Left lobe of liver (tissue), 2 donors: Measurements from ENCODE around the gene EPN2. TPM values are rescaled to one million over a fixed set of nuclear protein-coding genes. Genes with fewer than 3 reads are reported as not detected.

Experiments
- ATAC-seq: fragments of 200-7000 bp; cut with Tn5 transposase; one replicate; pipeline ENCODE4 v1.9.1; 2020; ENCODE audit warnings: mild to moderate bottlenecking, moderate library complexity
- DNase-seq: peaks from one replicate; pipeline ENCODE4 v3.0.0-alpha.2; 2020; ENCODE audit warnings: low spot score
- total RNA-seq: library from RNA; stranded (reverse); gene quantifications from one replicate; pipeline ENCODE4 v1.2.1, GENCODE V29; 2021
- donor health status: DM: no; HTN: no; CAD: no; lungs with moderate emphysema.
- donor health status: DM: no; HTN: yes; CAD: no.

EPN2 gene
- total RNA-seq, 1 donor from 2014 or later = 13.1 TPM

GRCh38 chr17:19376811-19377210 is 139.6 kb downstream of the EPN2 start:
- ATAC-seq (no peak), DNase-seq (no peak)

GRCh38 chr17:19377602-19378415 is 140.6 kb downstream of the EPN2 start:
- ATAC-seq (peak; percentile 91), DNase-seq (peak; percentile 99)

GRCh38 chr17:19378416-19379360 is 141.5 kb downstream of the EPN2 start, which contains the start of gene MAPK7:
MAPK7 (plus strand) TSS chr17:19378498; CDS start chr17:19378901, 403 bp downstream.
- ATAC-seq (no peak), DNase-seq (peak; percentile 53)

- ATAC-seq (no peak), DNase-seq (peak; percentile 40)
These were observed 142.3 kb downstream of the EPN2 start for GRCh38 chr17:19379361-19380065.

- no peak for ATAC-seq
- no peak for DNase-seq
These were observed 143.5 kb downstream of the EPN2 start for GRCh38 chr17:19380481-19381301.

GRCh38 chr17:19381361-19381740 is 144.2 kb downstream of the EPN2 start:
- ATAC-seq = no peak
- no peak for DNase-seq

GRCh38 chr17:19381741-19382444 is 144.7 kb downstream of the EPN2 start:
- no peak for DNase-seq
- ATAC-seq = no peak

GRCh38 chr17:19382531-19383444 is 145.6 kb downstream of the EPN2 start:
- ATAC-seq = no peak
- DNase-seq = no peak

GRCh38 chr17:19383681-19384470 is 146.7 kb downstream of the EPN2 start:
- no peak for ATAC-seq
- no peak for DNase-seq

- ATAC-seq (peak; percentile 26), DNase-seq (no peak)
These were observed 147.7 kb downstream of the EPN2 start for GRCh38 chr17:19384723-19385391.

- DNase-seq (no peak), ATAC-seq (no peak)
These were observed 148.4 kb downstream of the EPN2 start for GRCh38 chr17:19385521-19385983.

Other genes starting within 250 kb of the EPN2 start
- gene FAM83G, start 232.6 kb upstream of the EPN2 start, total RNA-seq = 11.7 TPM
- gene GRAP, start 190.4 kb upstream of the EPN2 start, total RNA-seq = 4.0 TPM
- 3.0 TPM for gene GRAPL, start 109.8 kb upstream of the EPN2 start, total RNA-seq
- 3.0 TPM for gene B9D1, start 125.4 kb downstream of the EPN2 start, total RNA-seq
- gene MAPK7, start 141.1 kb downstream of the EPN2 start, total RNA-seq = 7.7 TPM
- gene MFAP4, start 149.8 kb downstream of the EPN2 start, total RNA-seq = 2.8 TPM
- 0.45 TPM for gene RNF112, start 173.9 kb downstream of the EPN2 start, total RNA-seq